GM12878 (cell line): ENCODE measurements around the gene TECTB. TPM values are rescaled to one million over a fixed set of nuclear protein-coding genes. Genes with fewer than 3 reads are reported as not detected.

Experiments used
- ATAC-seq: fragments of 200-7000 bp; cut with Tn5 transposase; 3 replicates; pipeline ENCODE4 v1.9.1; 2020; ENCODE audit warnings: mild to moderate bottlenecking, moderate library complexity
- BruUV-seq: library from RNA; stranded (reverse); fragments of 400-500 nt; replicated peaks from 2 replicates; lab custom pipeline; 2021; lab: Mats Ljungman, UMichigan
- CTCF ChIA-PET: fragments of 300-600 bp; sonication (Branson Sonifier 250); formaldehyde crosslinking; extraction: SDS; loops from one replicate; lab custom pipeline; 2021; ENCODE audit warnings: inconsistent platforms; lab: Yijun Ruan, JAX
- POLR2A ChIA-PET: fragments of 350-600 bp; formaldehyde crosslinking; extraction: SDS; loops from one replicate; lab custom pipeline; 2021; ENCODE audit warnings: inconsistent platforms; lab: Charles Lee
- RAD21 ChIA-PET: fragments of 300-600 bp; sonication (Branson Sonifier 250); formaldehyde crosslinking; loops from one replicate; lab custom pipeline; 2023; ENCODE audit warnings: antibody characterized with exemption; ENCODE audit not compliant: unreplicated experiment; lab: Charles Lee
- SMC1A ChIA-PET: fragments of 300-600 bp; sonication (Branson Sonifier 250); formaldehyde crosslinking; loops from one replicate; lab custom pipeline; 2023; ENCODE audit not compliant: unreplicated experiment, uncharacterized antibody; lab: Charles Lee
- DNase-seq: peaks from one replicate; pipeline ENCODE4 v3.0.0-alpha.2; 2011; ENCODE audit warnings: low read depth, low spot score
- FAIRE-seq: peaks from 3 replicates; lab custom pipeline; 2011; peaks lifted over from hg19 to GRCh38; lab: Jason Lieb, UNC
- H2AFZ ChIP-seq: 2 replicates; pipeline ENCODE4 v1.6.0; 2011; ENCODE audit warnings: low read depth, low read length, control low read depth; ENCODE audit not compliant: control insufficient read depth
- H3K27ac ChIP-seq: 2 replicates; pipeline ENCODE4 v1.5.1; 2011; ENCODE audit warnings: control low read depth; ENCODE audit not compliant: control insufficient read depth, insufficient read depth
- H3K27me3 ChIP-seq, 2 experiments: replicated peaks in 1 of 2; 2 replicates each; pipeline versions ENCODE4 v1.6.0 to v1.6.1; 2011; ENCODE audit warnings: low read length in 1 of 2; ENCODE audit not compliant: control insufficient read depth in 2 of 2, insufficient read depth in 2 of 2
- H3K36me3 ChIP-seq, 2 experiments: 2 replicates each; pipeline ENCODE4 v1.5.1; 2011; ENCODE audit warnings: low read length in 1 of 2; ENCODE audit not compliant: control insufficient read depth in 2 of 2, insufficient read depth in 2 of 2
- H3K4me1 ChIP-seq: 2 replicates; pipeline ENCODE4 v1.6.1; 2011; ENCODE audit warnings: mild to moderate bottlenecking, low read length, moderate library complexity, mixed read lengths; ENCODE audit not compliant: control insufficient read depth, insufficient read depth
- H3K4me2 ChIP-seq: 2 replicates; pipeline ENCODE4 v1.6.0; 2011; ENCODE audit warnings: control low read depth; ENCODE audit not compliant: control insufficient read depth, insufficient read depth
- H3K4me3 ChIP-seq: fragments of 200-600 bp; sonication (generic); 2 replicates; pipeline ENCODE4 v1.5.1; 2016
- H3K79me2 ChIP-seq: 2 replicates; pipeline ENCODE4 v1.6.0; 2011; ENCODE audit warnings: low read length; ENCODE audit not compliant: control insufficient read depth, insufficient read depth
- H3K9ac ChIP-seq: 2 replicates; pipeline ENCODE4 v1.8.0; 2011; ENCODE audit warnings: low read length, control low read depth, mixed read lengths; ENCODE audit not compliant: control insufficient read depth, insufficient read depth
- H3K9me3 ChIP-seq: replicated peaks from 3 replicates; pipeline ENCODE4 v1.5.1; 2011; ENCODE audit warnings: mild to moderate bottlenecking, low read length; ENCODE audit not compliant: control insufficient read depth, insufficient read depth
- H4K20me1 ChIP-seq: 2 replicates; pipeline ENCODE4 v1.6.0; 2011; ENCODE audit not compliant: control insufficient read depth, insufficient read depth
- ATF3 ChIP-seq: IDR thresholded peaks from 2 replicates; pipeline ENCODE4 v1.6.1; 2011; ENCODE audit warnings: low read depth, mild to moderate bottlenecking, low read length, moderate library complexity, borderline replicate concordance; ENCODE audit errors: extremely low read depth
- BMI1 ChIP-seq: fragments of 450-650 bp; IDR thresholded peaks from 2 replicates; pipeline ENCODE4 v1.6.1; 2016; ENCODE audit warnings: mild to moderate bottlenecking, moderate library complexity, borderline replicate concordance
- E2F8 ChIP-seq: fragments of 450-650 bp; IDR thresholded peaks from 2 replicates; pipeline ENCODE4 v1.6.1; 2018; ENCODE audit warnings: mild to moderate bottlenecking, low read depth, moderate library complexity; ENCODE audit not compliant: partially characterized antibody
- FOXK2 ChIP-seq: fragments of 450-650 bp; IDR thresholded peaks from 2 replicates; pipeline ENCODE4 v1.6.1; 2017; ENCODE audit warnings: mild to moderate bottlenecking, moderate library complexity
- POLR2AphosphoS5 ChIP-seq: IDR thresholded peaks from 2 replicates; pipeline ENCODE4 v1.6.1; 2011; ENCODE audit warnings: mild to moderate bottlenecking, low read length, inconsistent platforms
- RELA ChIP-seq: fragments of 450-650 bp; IDR thresholded peaks from 2 replicates; pipeline ENCODE4 v1.8.0; 2014; ENCODE audit warnings: borderline replicate concordance; ENCODE audit not compliant: partially characterized antibody
- STAT3 ChIP-seq: IDR thresholded peaks from 2 replicates; pipeline ENCODE4 v1.6.1; 2011; ENCODE audit warnings: low read depth, low read length, improper control_type of control experiment
- TAF1 ChIP-seq: IDR thresholded peaks from 2 replicates; pipeline ENCODE4 v1.6.1; 2011; ENCODE audit warnings: mild to moderate bottlenecking, low read depth, low read length, borderline replicate concordance
- TCF12 ChIP-seq: IDR thresholded peaks from 2 replicates; pipeline ENCODE4 v1.6.1; 2011; ENCODE audit warnings: low read depth, mild to moderate bottlenecking, low read length
- WRNIP1 ChIP-seq: IDR thresholded peaks from 2 replicates; pipeline ENCODE4 v1.6.1; 2011; ENCODE audit warnings: low read depth, low read length, improper control_type of control experiment, borderline replicate concordance
- ZNF592 ChIP-seq: fragments of 450-650 bp; IDR thresholded peaks from 2 replicates; pipeline ENCODE4 v1.6.1; 2017; ENCODE audit warnings: mild to moderate bottlenecking, moderate library complexity
- ZNF622 ChIP-seq: fragments of 450-650 bp; IDR thresholded peaks from 2 replicates; pipeline ENCODE4 v1.6.1; 2017; ENCODE audit warnings: mild to moderate bottlenecking, inconsistent platforms
- WGBS: methylation state at CpG from one replicate; pipeline ENCODE4 v1.1.6; 2016; ENCODE audit warnings: low lambda C conversion rate; ENCODE audit not compliant: insufficient replicate concordance, insufficient coverage; ENCODE audit errors: missing lambda C conversion rate; 5-methylcytosine and 5-hydroxymethylcytosine counted together
- in situ Hi-C: fragments of 300-500 bp; cut with MboI; formaldehyde crosslinking; loops from 9 replicates; pipeline ENCODE4 v1.14.3; 2018; ENCODE audit warnings: mixed read lengths
- intact Hi-C: fragments of 100-400 bp; cut with micrococcal nuclease; formaldehyde crosslinking; loops from one replicate; pipeline ENCODE4 v1.14.2; 2022; ENCODE audit not compliant: unreplicated experiment
- polyA plus RNA-seq, 11 experiments: library from polyadenylated mRNA; depleted of rRNA in 4 of 11; unstranded in 6 of 11; stranded (reverse) in 5 of 11; fragments of >200 nt; fragmentation: Nextera tagmentation in 4 of 11; fragmentation: Illumina TruSeq in 1 of 11; extraction: Ambion mirVana in 4 of 11; extraction: Trizol in 1 of 11; gene quantifications; 1 replicate in 1 of 11; 2 replicates in 10 of 11; pipeline versions ENCODE4 v1.2.1 to v1.2.3, GENCODE V29; 2011 to 2016; ENCODE audit warnings: inconsistent platforms in 2 of 11, missing spikeins in 2 of 11, low read depth in 1 of 11
- total RNA-seq, 4 experiments: library from RNA; depleted of rRNA in 3 of 4; stranded (reverse); fragments of >200 nt in 3 of 4; fragmentation: Illumina TruSeq in 1 of 4; extraction: Trizol in 1 of 4; gene quantifications; 2 replicates each; pipeline versions ENCODE4 v1.2.1 to v1.2.3, GENCODE V29; 2013 to 2021

TECTB gene
- total and polyA plus RNA-seq, 10 of the 15 experiments (the other 5 are each of a cell fraction or from before 2014, with no cell fraction given) = not detected

GRCh38 chr10:112296908-112297331 is 13.7 kb downstream of the TECTB start:
- ATAC-seq (no peak), DNase-seq (no peak), FAIRE-seq (no peak)
- BruUV-seq = no TSS peak
- ChIA-PET POLR2A (no interaction called here), RAD21 (no interaction called here), SMC1A (no interaction called here), CTCF (no interaction called here)
- no peaks in the 10 kb centered on the region for H3K27me3 ChIP-seq
- intact Hi-C loops (no loop called here), in situ Hi-C loops (no loop called here)
- no peak overlapping the region for H3K9ac ChIP-seq
- H2AFZ ChIP-seq = no peak overlapping the region
- no peaks in the 10 kb centered on the region for H3K36me3 ChIP-seq
- no peaks in the 10 kb centered on the region for H4K20me1 ChIP-seq
- no peak overlapping the region for H3K4me2 ChIP-seq
- no peaks in the 10 kb centered on the region for H3K9me3 ChIP-seq
- H3K79me2 ChIP-seq = no peaks in the 10 kb centered on the region
- H3K27ac ChIP-seq = no peak overlapping the region
- no peak overlapping the region for H3K4me3 ChIP-seq
- TF ChIP-seq RELA = no peak
- TF ChIP-seq BMI1 = no peak
- no peak for TF ChIP-seq STAT3
- TF ChIP-seq TCF12 = no peak
- TF ChIP-seq POLR2AphosphoS5 = no peak
- no peak for TF ChIP-seq WRNIP1
- TF ChIP-seq ATF3 = no peak
- TF ChIP-seq E2F8 = no peak
- no peak for TF ChIP-seq TAF1
- TF ChIP-seq ZNF592 = no peak
- TF ChIP-seq ZNF622 = no peak
- TF ChIP-seq FOXK2 = no peak
- 35% methylated on average over 9 of the region's 9 CpGs for WGBS
- H3K4me1 ChIP-seq = no peaks in the 10 kb centered on the region
